Breast epithelium (tissue), 4 donors: ENCODE results near the gene PLEKHN1. TPM values are rescaled to one million over a fixed set of nuclear protein-coding genes. Genes with fewer than 3 reads are reported as not detected.
A peak's percentile ranks its signal among the peaks of the same experiment; 100 is the strongest.

Experiments used
- DNase-seq, 2 donors: peaks; one replicate each; pipeline ENCODE4 v3.0.0-alpha.2; 2019; ENCODE audit warnings: low spot score in 2 of 2
- H3K27ac ChIP-seq, 2 donors: fragments of 200-600 bp; sonication (generic) in 1 of 2; one replicate each; pipeline ENCODE4 v1.5.1; 2016 to 2019; ENCODE audit warnings: mild to moderate bottlenecking in 1 of 2
- H3K27me3 ChIP-seq, 2 donors: fragments of 200-600 bp; sonication (generic) in 1 of 2; one replicate each; pipeline versions ENCODE4 v1.5.1 to v1.6.0; 2017 to 2019; ENCODE audit warnings: control low read depth in 1 of 2, mild to moderate bottlenecking in 1 of 2
- H3K36me3 ChIP-seq: fragments of 200-600 bp; one replicate; pipeline ENCODE4 v1.5.1; 2019
- H3K4me1 ChIP-seq, 2 donors: fragments of 200-600 bp; sonication (generic); one replicate each; pipeline ENCODE4 v1.5.1; 2016 to 2019; ENCODE audit warnings: control low read depth in 1 of 2
- H3K4me3 ChIP-seq, 3 donors: fragments of 200-600 bp; sonication (generic); 1 replicate in 2 of 3; 2 replicates in 1 of 3; pipeline ENCODE4 v1.5.1; 2016 to 2019; ENCODE audit warnings: mild to moderate bottlenecking in 3 of 3, moderate library complexity in 2 of 3
- H3K9me3 ChIP-seq, 2 donors: fragments of 200-600 bp; sonication (generic) in 1 of 2; one replicate each; pipeline ENCODE4 v1.5.1; 2016 to 2019; ENCODE audit warnings: control low read depth in 1 of 2
- CTCF ChIP-seq, 3 donors: fragments of 450-650 bp; IDR thresholded peaks; one replicate each; pipeline ENCODE4 v1.5.1; 2016 to 2017; ENCODE audit warnings: antibody characterized with exemption in 3 of 3, mild to moderate bottlenecking in 3 of 3, moderate library complexity in 3 of 3
- POLR2A ChIP-seq: fragments of 450-650 bp; IDR thresholded peaks from one replicate; pipeline ENCODE4 v1.6.1; 2016; ENCODE audit warnings: antibody characterized with exemption, mild to moderate bottlenecking, moderate library complexity
- POLR2AphosphoS5 ChIP-seq, 3 donors: sonication (generic); formaldehyde crosslinking; IDR thresholded peaks; one replicate each; pipeline ENCODE4 v1.6.1; 2017; ENCODE audit warnings: antibody characterized with exemption in 3 of 3
- intact Hi-C: fragments of 100-400 bp; cut with DNase I; formaldehyde crosslinking; loops from one replicate; pipeline ENCODE4 v1.15.1; 2023; ENCODE audit warnings: low total_unique reads
- total RNA-seq, 3 donors: library from RNA; depleted of rRNA; stranded (reverse); fragments of >200 nt; gene quantifications; one replicate each; pipeline ENCODE4 v1.1.0, GENCODE V29; 2016

PLEKHN1 gene
- total RNA-seq, 3 donors from 2014 or later, result 0.16 to 2.8 (median 1.6) TPM

GRCh38 chr1:978069-978834, 12.0 kb downstream of the PLEKHN1 start:
- peak in 1 of 2 donors; percentile 56 for DNase-seq
- no peaks in the 10 kb centered on the region for H3K36me3 ChIP-seq
- intact Hi-C loops, result no loop called here
- TF ChIP-seq POLR2A (no peak), CTCF (IDR thresholded peaks at IDR 0.05) (no peak), POLR2AphosphoS5 (IDR thresholded peaks at IDR 0.05) (no peak)
- H3K4me3 ChIP-seq, result peak overlapping the region in 1 of 3 donors; percentile 33
- H3K27me3 ChIP-seq, result peaks cover 0 to 9% of the 10 kb centered on the region in 2 donors
- peaks cover 0 to 6% of the 10 kb centered on the region in 2 donors for H3K4me1 ChIP-seq
- H3K27ac ChIP-seq, result no peak overlapping the region
- no peaks in the 10 kb centered on the region for H3K9me3 ChIP-seq

DNA sequence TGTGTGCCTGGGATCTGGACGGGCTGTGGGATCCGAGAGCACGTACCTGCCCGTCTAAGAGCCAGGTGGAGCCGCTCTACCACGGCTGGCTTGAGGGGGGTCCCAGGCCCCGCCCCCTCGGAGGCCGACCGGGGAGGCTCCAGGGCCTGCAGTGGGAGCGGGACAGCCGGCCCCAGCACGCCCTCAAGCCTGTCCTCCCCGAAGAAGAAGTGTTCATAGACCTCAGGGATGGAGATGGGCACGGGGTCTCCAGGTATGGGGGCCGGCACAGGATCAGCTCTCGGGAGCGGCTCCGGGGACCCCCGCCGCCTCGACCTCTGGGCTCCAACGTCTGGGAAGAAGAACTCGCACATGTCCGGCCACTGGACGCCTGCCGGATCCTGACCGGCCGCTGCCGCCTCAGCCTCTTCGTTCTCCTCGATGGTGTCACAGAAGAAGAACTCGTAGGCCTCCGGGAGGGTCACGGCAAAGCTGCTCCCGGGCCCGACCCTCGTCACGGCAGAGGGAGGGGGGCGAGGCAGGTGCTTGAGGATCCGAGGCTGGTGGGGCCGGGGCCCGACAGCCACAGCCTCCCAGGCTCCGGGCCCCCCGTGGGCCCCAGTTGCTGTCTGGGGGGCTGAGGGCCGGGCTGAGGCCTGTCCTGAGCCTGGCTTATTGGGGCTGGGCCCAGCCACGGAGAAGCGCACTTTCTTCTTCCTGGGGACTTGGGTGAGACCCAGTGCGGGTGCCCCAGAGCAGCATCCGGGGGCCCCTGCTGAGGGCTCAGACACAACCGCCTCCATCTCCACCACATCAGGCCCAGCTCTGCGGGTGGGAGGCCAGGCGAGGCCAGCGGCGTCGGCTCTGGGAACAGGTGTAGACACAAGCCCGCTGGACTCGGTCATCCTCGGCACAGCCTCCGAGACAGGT, 12.8 kb downstream of the PLEKHN1 start:
- H3K27ac ChIP-seq, result no peak overlapping the region
- no peak for DNase-seq

GRCh38 chr1:979744-980072, 13.4 kb downstream of the PLEKHN1 start:
- no peak overlapping the region for H3K27ac ChIP-seq
- DNase-seq, result no peak
- intact Hi-C loops, result loop anchor here (1.0 kb wide), 1 partner anchor 44 kb away; no protein-coding TSS in a partner anchor
- TF ChIP-seq POLR2AphosphoS5 (IDR thresholded peaks at IDR 0.05) (no peak), CTCF (IDR thresholded peaks at IDR 0.05) (no peak), POLR2A (no peak)
- peaks cover 0 to 18% of the 10 kb centered on the region in 2 donors for H3K27me3 ChIP-seq
- H3K36me3 ChIP-seq, result no peaks in the 10 kb centered on the region
- peaks cover 0 to 6% of the 10 kb centered on the region in 2 donors for H3K4me1 ChIP-seq
- H3K9me3 ChIP-seq, result no peaks in the 10 kb centered on the region
- no peak overlapping the region for H3K4me3 ChIP-seq

More for the DNA sequence above, 12.8 kb downstream of the PLEKHN1 start:
- H3K27me3 ChIP-seq, result peaks cover 0 to 17% of the 10 kb centered on the region in 2 donors
- intact Hi-C loops, result loop anchor here (1.0 kb wide), 1 partner anchor 44 kb away; no protein-coding TSS in a partner anchor
- H3K4me3 ChIP-seq, result no peak overlapping the region
- H3K36me3 ChIP-seq, result no peaks in the 10 kb centered on the region
- H3K9me3 ChIP-seq, result no peaks in the 10 kb centered on the region
- peaks cover 0 to 6% of the 10 kb centered on the region in 2 donors for H3K4me1 ChIP-seq
- TF ChIP-seq CTCF (IDR thresholded peaks at IDR 0.05) (no peak), POLR2A (no peak), POLR2AphosphoS5 (IDR thresholded peaks at IDR 0.05) (no peak)

- no peak for DNase-seq
- Histone ChIP-seq H3K27ac (no peak overlapping the region), H3K4me1 (peaks cover 0 to 3% of the 10 kb centered on the region in 2 donors), H3K36me3 (no peaks in the 10 kb centered on the region), H3K4me3 (no peak overlapping the region), H3K27me3 (peaks cover 0 to 18% of the 10 kb centered on the region in 2 donors), H3K9me3 (no peaks in the 10 kb centered on the region)
- intact Hi-C loops, result no loop called here
- TF ChIP-seq CTCF (IDR thresholded peaks at IDR 0.05), result no peak
- no peak for TF ChIP-seq POLR2AphosphoS5 (IDR thresholded peaks at IDR 0.05)
- TF ChIP-seq POLR2A, result no peak
Observed at GRCh38 chr1:980137-980571, 13.9 kb downstream of the PLEKHN1 start.
